HL-60 (cell line): ENCODE results near the gene MPP2.

Experiments used
- DNase-seq, 2 experiments: peaks; one replicate each; pipeline ENCODE4 v3.0.0-alpha.2; 2010 to 2020; ENCODE audit warnings: low read depth in 1 of 2, low spot score in 1 of 2
- H3K27ac ChIP-seq: fragments of 250-450 bp; sonication (Bioruptor Pico); replicated peaks from 2 replicates; pipeline ENCODE4 v1.5.1; 2020; ENCODE audit warnings: mild to moderate bottlenecking, moderate library complexity
- H3K27me3 ChIP-seq: fragments of 250-450 bp; sonication (Bioruptor Pico); 2 replicates; pipeline ENCODE4 v1.5.1; 2021; ENCODE audit warnings: mild to moderate bottlenecking, moderate library complexity; ENCODE audit not compliant: insufficient read depth, poor library complexity, severe bottlenecking
- H3K4me3 ChIP-seq: replicated peaks from 2 replicates; pipeline ENCODE4 v1.5.1; 2011; ENCODE audit warnings: mild to moderate bottlenecking, control low read depth, low read length; ENCODE audit not compliant: insufficient read depth
- CTCF ChIP-seq: IDR thresholded peaks from one replicate; pipeline ENCODE4 v1.5.1; 2011; ENCODE audit warnings: low read length, control low read depth, inconsistent platforms; ENCODE audit not compliant: insufficient read depth
- GABPA ChIP-seq: IDR thresholded peaks from 2 replicates; pipeline ENCODE4 v1.6.1; 2012; ENCODE audit warnings: low read depth
- POLR2AphosphoS5 ChIP-seq: IDR thresholded peaks from 2 replicates; pipeline ENCODE4 v1.6.1; 2012; ENCODE audit warnings: low read depth
- REST ChIP-seq: IDR thresholded peaks from 2 replicates; pipeline ENCODE4 v1.6.1; 2012; ENCODE audit warnings: low read depth; ENCODE audit not compliant: insufficient replicate concordance
- SPI1 ChIP-seq: IDR thresholded peaks from 2 replicates; pipeline ENCODE4 v1.6.1; 2012; ENCODE audit warnings: low read depth, mild to moderate bottlenecking, borderline replicate concordance

Gene MPP2

GRCh38 chr17:43855061-43855460 lies 52.3 kb downstream of the MPP2 start:
- H3K4me3 ChIP-seq = no peak overlapping the region
- TF ChIP-seq POLR2AphosphoS5 (no peak), CTCF (no peak), SPI1 (no peak), REST (no peak), GABPA (no peak)
- peaks cover 5% of the 10 kb centered on the region for H3K27me3 ChIP-seq
- no peak overlapping the region for H3K27ac ChIP-seq
- DNase-seq = no peak

GRCh38 chr17:43854498-43854897 lies 52.8 kb downstream of the MPP2 start:
- TF ChIP-seq SPI1 (no peak), POLR2AphosphoS5 (no peak), CTCF (no peak), GABPA (no peak), REST (no peak)
- DNase-seq = no peak
- H3K27me3 ChIP-seq = peaks cover 5% of the 10 kb centered on the region
- no peak overlapping the region for H3K27ac ChIP-seq
- no peak overlapping the region for H3K4me3 ChIP-seq

GRCh38 chr17:43853546-43853945 lies 53.8 kb downstream of the MPP2 start:
- no peak for TF ChIP-seq GABPA
- Histone ChIP-seq H3K27ac (no peak overlapping the region), H3K4me3 (no peak overlapping the region), H3K27me3 (peaks cover 5% of the 10 kb centered on the region)
- no peak for DNase-seq

- Histone ChIP-seq H3K4me3 (no peak overlapping the region), H3K27me3 (peaks cover 5% of the 10 kb centered on the region), H3K27ac (no peak overlapping the region)
- no peak for DNase-seq
- no peak for TF ChIP-seq CTCF
- TF ChIP-seq POLR2AphosphoS5 = no peak
- no peak for TF ChIP-seq SPI1
- no peak for TF ChIP-seq GABPA
- TF ChIP-seq REST = no peak
Measured at GRCh38 chr17:43852571-43852970, 54.8 kb downstream of the MPP2 start.
